Parathyroid adenoma (tissue), 2 donors: Measurements from ENCODE around the gene GNAI3.

Source experiments
- H2AFZ ChIP-seq: fragments of 300-600 bp; sonication (generic); one replicate; pipeline ENCODE4 v1.7.0; 2017; ENCODE audit warnings: antibody characterized with exemption, mild to moderate bottlenecking
- H3K27ac ChIP-seq: fragments of 300-600 bp; sonication (generic); one replicate; pipeline ENCODE4 v1.7.0; 2017
- H3K27me3 ChIP-seq: fragments of 300-600 bp; sonication (generic); one replicate; pipeline ENCODE4 v1.7.0; 2017; ENCODE audit warnings: low read length; ENCODE audit not compliant: control insufficient read depth, insufficient read depth
- H3K36me3 ChIP-seq: fragments of 300-600 bp; sonication (generic); one replicate; pipeline ENCODE4 v1.7.0; 2017; ENCODE audit warnings: low read length; ENCODE audit not compliant: control insufficient read depth, insufficient read depth
- H3K4me1 ChIP-seq: fragments of 300-600 bp; sonication (generic); one replicate; pipeline ENCODE4 v1.7.0; 2017; ENCODE audit warnings: control low read depth
- H3K4me2 ChIP-seq: fragments of 300-600 bp; sonication (generic); one replicate; pipeline ENCODE4 v1.7.0; 2017; ENCODE audit warnings: low read length
- H3K4me3 ChIP-seq: fragments of 300-600 bp; sonication (generic); one replicate; pipeline ENCODE4 v1.7.0; 2017; ENCODE audit warnings: low read depth, low read length
- H3K79me2 ChIP-seq: fragments of 300-600 bp; sonication (generic); one replicate; pipeline ENCODE4 v1.7.0; 2017; ENCODE audit warnings: control low read depth
- H3K9ac ChIP-seq: fragments of 300-600 bp; sonication (generic); one replicate; pipeline ENCODE4 v1.7.0; 2017; ENCODE audit warnings: mild to moderate bottlenecking
- H3K9me3 ChIP-seq: fragments of 300-600 bp; sonication (generic); one replicate; pipeline ENCODE4 v1.7.0; 2017; ENCODE audit warnings: low read length; ENCODE audit not compliant: control insufficient read depth
- CTCF ChIP-seq: fragments of 300-600 bp; sonication (generic); IDR thresholded peaks from one replicate; pipeline ENCODE4 v1.7.0; 2017; ENCODE audit warnings: antibody characterized with exemption, mild to moderate bottlenecking
- donor health status: primary hyperparathyroidism.

GNAI3 gene

GRCh38 chr1:109655615-109656519 is 107.5 kb downstream of the GNAI3 start, which contains the start of gene GSTM4:
Gene GSTM4, plus strand, starts transcription at chr1:109656099. Its CDS starts 291 bp downstream, at chr1:109656390.
- H3K4me3 ChIP-seq = peak within 1 kb of the TSS; percentile 77
- H3K27me3 ChIP-seq = no peaks in the 10 kb centered on the region
- H3K9me3 ChIP-seq = no peaks in the 10 kb centered on the region
- no peaks in the 10 kb centered on the region for H3K36me3 ChIP-seq
- H2AFZ ChIP-seq = peak within 1 kb of the TSS; percentile 82
- H3K27ac ChIP-seq = peak within 1 kb of the TSS; percentile 77
- no peaks in the 10 kb centered on the region for H3K79me2 ChIP-seq
- no peak within 1 kb of the TSS for H3K9ac ChIP-seq
- TF ChIP-seq CTCF = no peak
- H3K4me2 ChIP-seq = peak within 1 kb of the TSS; percentile 90
- peaks cover 4% of the 10 kb centered on the region for H3K4me1 ChIP-seq

DNA sequence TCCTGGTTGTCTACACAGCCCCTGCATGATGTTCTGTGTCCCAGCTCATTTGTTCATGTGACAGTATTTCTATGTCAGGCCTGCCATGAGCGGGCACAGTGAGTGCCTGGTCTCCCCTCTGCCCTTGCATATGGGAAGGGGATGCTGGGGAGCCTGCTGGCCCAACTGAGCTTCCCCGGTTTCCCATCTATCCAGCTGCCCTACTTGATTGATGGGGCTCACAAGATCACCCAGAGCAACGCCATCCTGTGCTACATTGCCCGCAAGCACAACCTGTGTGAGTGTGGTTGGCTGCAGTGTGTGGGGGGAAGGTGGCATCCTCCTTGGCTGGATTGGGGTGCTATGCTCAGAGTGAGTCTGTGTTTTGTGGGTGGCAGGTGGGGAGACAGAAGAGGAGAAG is 109.0 kb downstream of the GNAI3 start:
- Histone ChIP-seq H3K9me3 (no peaks in the 10 kb centered on the region), H3K9ac (no peak overlapping the region), H3K4me1 (peaks cover 4% of the 10 kb centered on the region), H3K79me2 (no peaks in the 10 kb centered on the region), H3K4me3 (no peak overlapping the region), H2AFZ (no peak overlapping the region), H3K27me3 (no peaks in the 10 kb centered on the region), H3K27ac (no peak overlapping the region), H3K36me3 (no peaks in the 10 kb centered on the region), H3K4me2 (no peak overlapping the region)
- no peak for TF ChIP-seq CTCF

DNA sequence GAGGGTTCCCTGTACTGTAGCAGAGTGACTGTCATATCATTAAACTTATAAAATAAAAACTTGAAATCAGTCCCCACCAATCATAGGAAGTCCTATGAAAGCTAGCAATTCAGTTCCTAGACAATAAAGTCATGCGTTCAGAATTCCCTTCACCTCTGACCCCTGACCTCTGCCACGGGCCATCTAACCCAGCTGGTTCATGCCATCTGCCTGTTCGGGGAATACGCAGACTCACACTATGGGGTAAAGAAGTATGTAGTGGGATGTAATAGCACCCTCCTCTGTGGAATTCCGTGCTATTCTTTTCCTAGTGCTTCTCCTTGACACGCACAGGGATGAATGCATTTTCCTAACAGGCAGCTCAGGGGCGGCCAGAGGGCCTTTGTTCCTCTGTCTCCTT is 109.6 kb downstream of the GNAI3 start:
- Histone ChIP-seq H3K4me1 (peaks cover 4% of the 10 kb centered on the region), H3K36me3 (no peaks in the 10 kb centered on the region), H3K9me3 (no peaks in the 10 kb centered on the region), H3K4me3 (no peak overlapping the region), H3K4me2 (no peak overlapping the region), H3K79me2 (no peaks in the 10 kb centered on the region), H3K27me3 (no peaks in the 10 kb centered on the region), H3K9ac (no peak overlapping the region), H3K27ac (no peak overlapping the region), H2AFZ (no peak overlapping the region)
- TF ChIP-seq CTCF = no peak

DNA sequence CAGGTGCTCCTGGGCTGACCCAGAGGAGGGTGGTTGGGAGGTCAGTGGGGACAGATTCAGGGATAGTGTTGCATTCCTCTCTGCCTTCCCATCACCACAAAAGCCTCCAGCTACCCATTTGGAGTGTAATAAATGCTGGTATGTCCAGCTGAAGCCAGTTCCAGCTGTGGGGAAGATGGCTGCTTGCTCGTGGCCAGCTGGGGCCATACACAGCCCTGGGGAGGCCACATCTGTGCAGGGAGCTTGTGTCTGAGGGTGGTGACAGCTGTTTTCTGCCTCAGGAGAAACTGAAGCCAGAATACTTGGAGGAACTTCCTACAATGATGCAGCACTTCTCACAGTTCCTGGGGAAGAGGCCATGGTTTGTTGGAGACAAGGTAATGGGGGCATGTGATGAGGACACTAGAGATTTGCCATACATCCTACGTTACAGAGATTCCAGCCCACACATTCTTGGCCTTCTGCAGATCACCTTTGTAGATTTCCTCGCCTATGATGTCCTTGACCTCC is 110.2 kb downstream of the GNAI3 start:
- Histone ChIP-seq H2AFZ (no peak overlapping the region), H3K27ac (no peak overlapping the region), H3K9me3 (no peaks in the 10 kb centered on the region), H3K4me2 (no peak overlapping the region), H3K36me3 (no peaks in the 10 kb centered on the region), H3K9ac (no peak overlapping the region), H3K4me3 (no peak overlapping the region), H3K79me2 (no peaks in the 10 kb centered on the region), H3K4me1 (peaks cover 4% of the 10 kb centered on the region), H3K27me3 (no peaks in the 10 kb centered on the region)
- TF ChIP-seq CTCF = no peak
